Upper lobe of right lung (tissue), 1 donor: ENCODE results near the gene ABCC8. TPM values are rescaled to one million over a fixed set of nuclear protein-coding genes. Genes with fewer than 3 reads are reported as not detected.

ENCODE experiments used
- ATAC-seq: fragments of 200-7000 bp; cut with Tn5 transposase; one replicate; pipeline ENCODE4 v1.9.1; 2020; ENCODE audit warnings: mild to moderate bottlenecking, moderate library complexity
- DNase-seq: peaks from one replicate; pipeline ENCODE4 v3.0.0-alpha.2; 2020
- H3K27ac ChIP-seq: fragments of 200-600 bp; one replicate; pipeline ENCODE4 v1.8.0; 2022
- H3K27me3 ChIP-seq: fragments of 200-600 bp; one replicate; pipeline ENCODE4 v1.8.0; 2022; ENCODE audit warnings: mild to moderate bottlenecking
- H3K36me3 ChIP-seq: fragments of 200-600 bp; one replicate; pipeline ENCODE4 v1.8.0; 2022
- H3K4me1 ChIP-seq: fragments of 200-600 bp; one replicate; pipeline ENCODE4 v1.8.0; 2022
- H3K4me3 ChIP-seq: fragments of 200-600 bp; one replicate; pipeline ENCODE4 v1.8.0; 2022; ENCODE audit warnings: mild to moderate bottlenecking
- H3K9me3 ChIP-seq: fragments of 200-600 bp; one replicate; pipeline ENCODE4 v1.8.0; 2022
- intact Hi-C: fragments of 100-400 bp; cut with DNase I; formaldehyde crosslinking; loops from one replicate; pipeline ENCODE4 v1.11.0; 2022
- total RNA-seq: library from RNA; stranded (reverse); fragmentation: NEBNext Ultra II Directional; extraction: Animal tissue kit (Norgen Biotek cat#: 25700); gene quantifications from one replicate; pipeline ENCODE4 v1.2.1, GENCODE V29; 2021
- TF ChIP-seq, protein P1 (sequence below): fragments of 200-600 bp; IDR thresholded peaks from one replicate; pipeline ENCODE4 v1.8.0; 2022; ENCODE audit warnings: antibody characterized with exemption
- donor health status: DM: no; HTN: yes; CAD: no; lungs with severe emphysema.

ABCC8 gene
- total RNA-seq, 1 donor from 2014 or later: 4.7 TPM

- Histone ChIP-seq H3K27me3 (no peaks in the 10 kb centered on the region), H3K4me1 (no peaks in the 10 kb centered on the region), H3K27ac (no peak overlapping the region), H3K36me3 (no peaks in the 10 kb centered on the region), H3K9me3 (no peaks in the 10 kb centered on the region), H3K4me3 (no peak overlapping the region)
- DNase-seq (no peak), ATAC-seq (no peak)
- intact Hi-C loops: no loop called here
- TF ChIP-seq, protein P1, sequence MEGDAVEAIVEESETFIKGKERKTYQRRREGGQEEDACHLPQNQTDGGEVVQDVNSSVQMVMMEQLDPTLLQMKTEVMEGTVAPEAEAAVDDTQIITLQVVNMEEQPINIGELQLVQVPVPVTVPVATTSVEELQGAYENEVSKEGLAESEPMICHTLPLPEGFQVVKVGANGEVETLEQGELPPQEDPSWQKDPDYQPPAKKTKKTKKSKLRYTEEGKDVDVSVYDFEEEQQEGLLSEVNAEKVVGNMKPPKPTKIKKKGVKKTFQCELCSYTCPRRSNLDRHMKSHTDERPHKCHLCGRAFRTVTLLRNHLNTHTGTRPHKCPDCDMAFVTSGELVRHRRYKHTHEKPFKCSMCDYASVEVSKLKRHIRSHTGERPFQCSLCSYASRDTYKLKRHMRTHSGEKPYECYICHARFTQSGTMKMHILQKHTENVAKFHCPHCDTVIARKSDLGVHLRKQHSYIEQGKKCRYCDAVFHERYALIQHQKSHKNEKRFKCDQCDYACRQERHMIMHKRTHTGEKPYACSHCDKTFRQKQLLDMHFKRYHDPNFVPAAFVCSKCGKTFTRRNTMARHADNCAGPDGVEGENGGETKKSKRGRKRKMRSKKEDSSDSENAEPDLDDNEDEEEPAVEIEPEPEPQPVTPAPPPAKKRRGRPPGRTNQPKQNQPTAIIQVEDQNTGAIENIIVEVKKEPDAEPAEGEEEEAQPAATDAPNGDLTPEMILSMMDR: no peak
Observed at GRCh38 chr11:17521106-17521900, 44.7 kb upstream of the ABCC8 start.

GRCh38 chr11:17519061-17519885 is 42.6 kb upstream of the ABCC8 start:
- intact Hi-C loops: no loop called here
- H3K27ac ChIP-seq: no peak overlapping the region
- no peak for ATAC-seq

GRCh38 chr11:17518366-17518765 is 41.7 kb upstream of the ABCC8 start:
- no peak overlapping the region for H3K27ac ChIP-seq
- TF ChIP-seq, protein P1: no peak
- no peaks in the 10 kb centered on the region for H3K9me3 ChIP-seq
- no peaks in the 10 kb centered on the region for H3K27me3 ChIP-seq
- H3K36me3 ChIP-seq: no peaks in the 10 kb centered on the region
- intact Hi-C loops: no loop called here
- H3K4me3 ChIP-seq: no peak overlapping the region
- DNase-seq (no peak), ATAC-seq (no peak)
- no peaks in the 10 kb centered on the region for H3K4me1 ChIP-seq

More at GRCh38 chr11:17519061-17519885, 42.6 kb upstream of the ABCC8 start:
- no peak for DNase-seq
- Histone ChIP-seq H3K4me3 (no peak overlapping the region), H3K4me1 (no peaks in the 10 kb centered on the region), H3K27me3 (no peaks in the 10 kb centered on the region), H3K9me3 (no peaks in the 10 kb centered on the region), H3K36me3 (no peaks in the 10 kb centered on the region)
- TF ChIP-seq, protein P1: no peak

DNA sequence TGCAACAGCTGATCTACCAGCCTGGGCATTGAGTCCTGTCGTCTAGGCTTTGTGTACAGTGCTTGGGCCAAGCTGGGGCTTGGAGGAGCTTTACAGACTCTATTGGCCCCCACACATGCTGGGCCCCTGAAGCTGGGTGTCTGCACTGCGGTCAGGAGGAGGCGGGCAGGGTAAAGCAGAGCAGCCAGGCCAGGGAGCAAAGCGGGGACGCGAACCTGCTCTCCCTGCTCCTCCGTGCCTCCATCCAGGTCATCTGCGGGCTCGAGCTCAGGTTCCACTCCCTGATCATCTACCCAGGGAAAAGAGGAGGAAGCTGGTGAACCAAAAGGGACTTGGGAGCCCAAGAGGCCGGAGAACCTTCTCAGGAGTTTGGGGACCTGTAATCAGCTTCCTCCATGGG is 40.5 kb upstream of the ABCC8 start:
- TF ChIP-seq, protein P1: no peak
- DNase-seq: no peak
- Histone ChIP-seq H3K36me3 (no peaks in the 10 kb centered on the region), H3K27me3 (no peaks in the 10 kb centered on the region), H3K4me1 (no peaks in the 10 kb centered on the region), H3K4me3 (no peak overlapping the region), H3K9me3 (no peaks in the 10 kb centered on the region), H3K27ac (no peak overlapping the region)
- intact Hi-C loops: no loop called here
- no peak for ATAC-seq

DNA sequence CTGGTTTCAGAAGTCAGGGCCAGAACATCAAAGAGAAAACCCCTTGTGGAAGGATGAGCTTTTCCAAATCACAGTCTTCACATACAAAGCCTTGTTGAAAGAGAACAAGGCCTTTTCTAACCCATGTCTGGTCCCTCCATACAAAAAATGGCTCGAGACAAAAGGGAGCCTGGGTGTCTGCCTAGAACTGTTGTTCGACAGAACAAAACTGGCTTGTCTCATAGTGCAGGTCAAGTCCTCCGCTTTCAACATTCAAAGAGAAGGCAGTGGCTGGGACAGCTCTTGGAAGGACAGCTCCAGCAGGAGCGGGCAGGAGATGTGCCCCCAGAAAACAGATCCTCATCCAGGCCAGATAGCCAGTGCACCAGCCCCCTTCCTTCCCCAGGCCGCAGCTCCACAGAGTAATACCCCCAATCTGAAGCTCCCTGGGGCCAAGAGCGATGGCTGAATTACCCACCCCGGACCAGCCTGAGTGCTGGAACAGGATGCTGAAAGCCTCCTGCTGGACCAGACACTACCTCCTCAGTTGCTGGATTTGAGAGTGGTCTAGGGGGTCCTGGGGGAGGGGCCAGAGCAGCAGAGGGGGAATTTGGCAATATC is 40.0 kb upstream of the ABCC8 start:
- Histone ChIP-seq H3K9me3 (no peaks in the 10 kb centered on the region), H3K27me3 (no peaks in the 10 kb centered on the region), H3K36me3 (no peaks in the 10 kb centered on the region), H3K27ac (no peak overlapping the region), H3K4me1 (no peaks in the 10 kb centered on the region), H3K4me3 (no peak overlapping the region)
- TF ChIP-seq, protein P1: no peak
- DNase-seq: no peak
- no peak for ATAC-seq
- intact Hi-C loops: no loop called here
